Liver (tissue), 9 donors: ENCODE measurements around the gene ESRP2. TPM values are rescaled to one million over a fixed set of nuclear protein-coding genes. Genes with fewer than 3 reads are reported as not detected.

Experiments
- DNase-seq: peaks from one replicate; pipeline ENCODE4 v3.0.0-alpha.2; 2017; ENCODE audit warnings: low spot score
- H3K27ac ChIP-seq, 2 donors: one replicate each; pipeline ENCODE4 v1.7.0; 2013; ENCODE audit warnings: inconsistent platforms in 2 of 2, low read length in 2 of 2, control low read depth in 1 of 2, low read depth in 1 of 2, mild to moderate bottlenecking in 1 of 2
- H3K27me3 ChIP-seq, 4 donors: one replicate each; pipeline versions ENCODE4 v1.6.1 to v1.7.0; 2013; ENCODE audit warnings: low read length in 3 of 4, inconsistent platforms in 1 of 4, mild to moderate bottlenecking in 1 of 4, moderate library complexity in 1 of 4; ENCODE audit not compliant: control insufficient read depth in 4 of 4, insufficient read depth in 4 of 4
- H3K36me3 ChIP-seq, 4 donors: one replicate each; pipeline versions ENCODE4 v1.6.1 to v1.7.0; 2013; ENCODE audit warnings: low read length in 3 of 4, mild to moderate bottlenecking in 3 of 4, low read depth in 1 of 4, moderate library complexity in 1 of 4; ENCODE audit not compliant: control insufficient read depth in 4 of 4, insufficient read depth in 3 of 4
- H3K4me1 ChIP-seq, 4 donors: one replicate each; pipeline versions ENCODE4 v1.6.1 to v1.7.0; 2013; ENCODE audit warnings: low read length in 3 of 4, mild to moderate bottlenecking in 3 of 4, moderate library complexity in 1 of 4; ENCODE audit not compliant: control insufficient read depth in 4 of 4, insufficient read depth in 4 of 4
- H3K4me3 ChIP-seq, 3 donors: one replicate each; pipeline versions ENCODE4 v1.6.1 to v1.7.0; 2013; ENCODE audit warnings: low read length in 3 of 3, control low read depth in 1 of 3, low read depth in 1 of 3, mild to moderate bottlenecking in 1 of 3
- H3K9ac ChIP-seq, 2 donors: one replicate each; pipeline ENCODE4 v1.7.0; 2013; ENCODE audit warnings: low read length in 2 of 2, mild to moderate bottlenecking in 2 of 2, moderate library complexity in 2 of 2, control low read depth in 1 of 2, low read depth in 1 of 2
- H3K9me3 ChIP-seq, 4 donors: one replicate each; pipeline versions ENCODE4 v1.6.1 to v1.7.0; 2013; ENCODE audit warnings: low read length in 3 of 4; ENCODE audit not compliant: control insufficient read depth in 4 of 4
- EGR1 ChIP-seq, 2 donors: IDR thresholded peaks; 2 replicates each; pipeline ENCODE4 v1.6.1; 2016 to 2018; ENCODE audit warnings: antibody characterized with exemption in 2 of 2, low read depth in 2 of 2
- FOXA1 ChIP-seq: IDR thresholded peaks from 2 replicates; pipeline ENCODE4 v1.6.1; 2016; ENCODE audit warnings: antibody characterized with exemption
- GABPA ChIP-seq, 2 donors: IDR thresholded peaks in 1 of 2; conservative IDR thresholded peaks in 1 of 2; 2 replicates each; pipeline ENCODE4 v1.6.1; 2016; ENCODE audit warnings: antibody characterized with exemption in 2 of 2, mild to moderate bottlenecking in 1 of 2, moderate library complexity in 1 of 2
- HNF4A ChIP-seq, 2 donors: conservative IDR thresholded peaks; 2 replicates each; pipeline ENCODE4 v1.6.1; 2016; ENCODE audit warnings: antibody characterized with exemption in 2 of 2, mild to moderate bottlenecking in 2 of 2
- HNF4G ChIP-seq: IDR thresholded peaks from 2 replicates; pipeline ENCODE4 v1.6.1; 2016; ENCODE audit warnings: antibody characterized with exemption
- JUND ChIP-seq, 2 donors: IDR thresholded peaks; 2 replicates each; pipeline ENCODE4 v1.6.1; 2016; ENCODE audit warnings: antibody characterized with exemption in 2 of 2
- MAX ChIP-seq: IDR thresholded peaks from 2 replicates; pipeline ENCODE4 v1.6.1; 2016; ENCODE audit warnings: antibody characterized with exemption
- NR2F2 ChIP-seq: IDR thresholded peaks from 2 replicates; pipeline ENCODE4 v1.6.1; 2016; ENCODE audit warnings: antibody characterized with exemption
- RAD21 ChIP-seq, 2 donors: IDR thresholded peaks; 2 replicates each; pipeline ENCODE4 v1.6.1; 2016; ENCODE audit warnings: antibody characterized with exemption in 2 of 2, mild to moderate bottlenecking in 2 of 2
- RXRA ChIP-seq, 2 donors: IDR thresholded peaks; 2 replicates each; pipeline ENCODE4 v1.6.1; 2017 to 2018; ENCODE audit warnings: antibody characterized with exemption in 2 of 2, mild to moderate bottlenecking in 1 of 2
- SP1 ChIP-seq: IDR thresholded peaks from 2 replicates; pipeline ENCODE4 v1.6.1; 2018; ENCODE audit warnings: antibody characterized with exemption, mild to moderate bottlenecking
- TAF1 ChIP-seq: conservative IDR thresholded peaks from 2 replicates; pipeline ENCODE4 v1.6.1; 2016; ENCODE audit warnings: antibody characterized with exemption, mild to moderate bottlenecking
- YY1 ChIP-seq: IDR thresholded peaks from 2 replicates; pipeline ENCODE4 v1.6.1; 2016; ENCODE audit warnings: antibody characterized with exemption, mild to moderate bottlenecking
- ZBTB33 ChIP-seq: IDR thresholded peaks from 2 replicates; pipeline ENCODE4 v1.6.1; 2016; ENCODE audit warnings: antibody characterized with exemption
- WGBS: extraction: QIAGEN DNeasy Blood & Tissue Kit; methylation state at CpG from one replicate; pipeline ENCODE4 v1.1.7; 2013; 5-methylcytosine and 5-hydroxymethylcytosine counted together
- polyA plus RNA-seq, 2 donors: library from polyadenylated mRNA; stranded (reverse) in 1 of 2; unstranded in 1 of 2; fragments of 200-250 nt in 1 of 2; fragments of >200 nt in 1 of 2; fragmentation: Nextera tagmentation in 1 of 2; extraction: Ambion mirVana in 1 of 2; gene quantifications; one replicate each; pipeline versions ENCODE4 v1.2.1 to v1.2.3, GENCODE V29; 2013 to 2015
- total RNA-seq, 2 donors: library from RNA; depleted of rRNA; stranded (reverse); fragments of >200 nt; gene quantifications; one replicate each; pipeline ENCODE4 v1.2.3, GENCODE V29; 2014
- TF ChIP-seq, protein P1 (sequence below): fragments of 150-350 bp; IDR thresholded peaks from 2 replicates; pipeline ENCODE4 v1.5.1; 2017; ENCODE audit warnings: improper control_type of control experiment, low read depth, low read length; ENCODE audit not compliant: missing input control
- TF ChIP-seq, protein P2 (sequence below): IDR thresholded peaks from 2 replicates; pipeline ENCODE4 v1.6.1; 2016; ENCODE audit warnings: antibody characterized with exemption
- TF ChIP-seq, protein P3 (sequence below): IDR thresholded peaks from 2 replicates; pipeline ENCODE4 v1.6.1; 2016; ENCODE audit warnings: antibody characterized with exemption, mild to moderate bottlenecking
- donor health status: healthy.
- donor health status: healthy.
- donor health status: healthy.
- donor health status: healthy.
- donor health status: healthy.

The ESRP2 gene
- total and polyA plus RNA-seq, 4 donors, result 21.0 to 84.8 (median 45.7) TPM

GRCh38 chr16:68223072-68223471, 12.9 kb downstream of the ESRP2 start:
- H3K27ac ChIP-seq, result no peak overlapping the region
- H3K36me3 ChIP-seq, result peaks cover 0 to 3% (median 1%) of the 10 kb centered on the region in 4 donors
- no peak overlapping the region for H3K9ac ChIP-seq
- WGBS, result 84% methylated on average over 1 of the region's 1 CpG
- H3K4me1 ChIP-seq, result peaks cover 12 to 26% (median 20%) of the 10 kb centered on the region in 4 donors
- H3K9me3 ChIP-seq, result no peaks in the 10 kb centered on the region
- no peak for TF ChIP-seq NR2F2
- TF ChIP-seq HNF4A (conservative IDR thresholded peaks at IDR 0.05), result no peak
- no peak for TF ChIP-seq RAD21 (IDR thresholded peaks at IDR 0.05)
- TF ChIP-seq YY1, result no peak
- TF ChIP-seq, protein P1, sequence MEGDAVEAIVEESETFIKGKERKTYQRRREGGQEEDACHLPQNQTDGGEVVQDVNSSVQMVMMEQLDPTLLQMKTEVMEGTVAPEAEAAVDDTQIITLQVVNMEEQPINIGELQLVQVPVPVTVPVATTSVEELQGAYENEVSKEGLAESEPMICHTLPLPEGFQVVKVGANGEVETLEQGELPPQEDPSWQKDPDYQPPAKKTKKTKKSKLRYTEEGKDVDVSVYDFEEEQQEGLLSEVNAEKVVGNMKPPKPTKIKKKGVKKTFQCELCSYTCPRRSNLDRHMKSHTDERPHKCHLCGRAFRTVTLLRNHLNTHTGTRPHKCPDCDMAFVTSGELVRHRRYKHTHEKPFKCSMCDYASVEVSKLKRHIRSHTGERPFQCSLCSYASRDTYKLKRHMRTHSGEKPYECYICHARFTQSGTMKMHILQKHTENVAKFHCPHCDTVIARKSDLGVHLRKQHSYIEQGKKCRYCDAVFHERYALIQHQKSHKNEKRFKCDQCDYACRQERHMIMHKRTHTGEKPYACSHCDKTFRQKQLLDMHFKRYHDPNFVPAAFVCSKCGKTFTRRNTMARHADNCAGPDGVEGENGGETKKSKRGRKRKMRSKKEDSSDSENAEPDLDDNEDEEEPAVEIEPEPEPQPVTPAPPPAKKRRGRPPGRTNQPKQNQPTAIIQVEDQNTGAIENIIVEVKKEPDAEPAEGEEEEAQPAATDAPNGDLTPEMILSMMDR, result no peak
- no peak for TF ChIP-seq GABPA (IDR thresholded peaks at IDR 0.05 in 1 of 2, conservative IDR thresholded peaks at IDR 0.05 in 1 of 2)
- no peak for TF ChIP-seq ZBTB33
- TF ChIP-seq, protein P2, sequence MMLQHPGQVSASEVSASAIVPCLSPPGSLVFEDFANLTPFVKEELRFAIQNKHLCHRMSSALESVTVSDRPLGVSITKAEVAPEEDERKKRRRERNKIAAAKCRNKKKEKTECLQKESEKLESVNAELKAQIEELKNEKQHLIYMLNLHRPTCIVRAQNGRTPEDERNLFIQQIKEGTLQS, result no peak
- no peak for TF ChIP-seq RXRA (IDR thresholded peaks at IDR 0.05)
- TF ChIP-seq MAX, result no peak
- no peak for TF ChIP-seq SP1
- TF ChIP-seq TAF1, result no peak
- TF ChIP-seq JUND (IDR thresholded peaks at IDR 0.05), result no peak
- TF ChIP-seq HNF4G, result no peak
- TF ChIP-seq, protein P3, sequence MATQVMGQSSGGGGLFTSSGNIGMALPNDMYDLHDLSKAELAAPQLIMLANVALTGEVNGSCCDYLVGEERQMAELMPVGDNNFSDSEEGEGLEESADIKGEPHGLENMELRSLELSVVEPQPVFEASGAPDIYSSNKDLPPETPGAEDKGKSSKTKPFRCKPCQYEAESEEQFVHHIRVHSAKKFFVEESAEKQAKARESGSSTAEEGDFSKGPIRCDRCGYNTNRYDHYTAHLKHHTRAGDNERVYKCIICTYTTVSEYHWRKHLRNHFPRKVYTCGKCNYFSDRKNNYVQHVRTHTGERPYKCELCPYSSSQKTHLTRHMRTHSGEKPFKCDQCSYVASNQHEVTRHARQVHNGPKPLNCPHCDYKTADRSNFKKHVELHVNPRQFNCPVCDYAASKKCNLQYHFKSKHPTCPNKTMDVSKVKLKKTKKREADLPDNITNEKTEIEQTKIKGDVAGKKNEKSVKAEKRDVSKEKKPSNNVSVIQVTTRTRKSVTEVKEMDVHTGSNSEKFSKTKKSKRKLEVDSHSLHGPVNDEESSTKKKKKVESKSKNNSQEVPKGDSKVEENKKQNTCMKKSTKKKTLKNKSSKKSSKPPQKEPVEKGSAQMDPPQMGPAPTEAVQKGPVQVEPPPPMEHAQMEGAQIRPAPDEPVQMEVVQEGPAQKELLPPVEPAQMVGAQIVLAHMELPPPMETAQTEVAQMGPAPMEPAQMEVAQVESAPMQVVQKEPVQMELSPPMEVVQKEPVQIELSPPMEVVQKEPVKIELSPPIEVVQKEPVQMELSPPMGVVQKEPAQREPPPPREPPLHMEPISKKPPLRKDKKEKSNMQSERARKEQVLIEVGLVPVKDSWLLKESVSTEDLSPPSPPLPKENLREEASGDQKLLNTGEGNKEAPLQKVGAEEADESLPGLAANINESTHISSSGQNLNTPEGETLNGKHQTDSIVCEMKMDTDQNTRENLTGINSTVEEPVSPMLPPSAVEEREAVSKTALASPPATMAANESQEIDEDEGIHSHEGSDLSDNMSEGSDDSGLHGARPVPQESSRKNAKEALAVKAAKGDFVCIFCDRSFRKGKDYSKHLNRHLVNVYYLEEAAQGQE, result no peak
- TF ChIP-seq FOXA1, result no peak
- no peak for TF ChIP-seq EGR1 (IDR thresholded peaks at IDR 0.05; ENCODE audit: low read depth in 2 of 2)
- H3K27me3 ChIP-seq, result no peaks in the 10 kb centered on the region
- DNase-seq, result no peak
- no peak overlapping the region for H3K4me3 ChIP-seq
